AG10803 (cell line): Measurements from ENCODE around the gene FRAS1.
"Not testable (repeated sequence)": the region's sequence is repeated elsewhere in the genome, so short reads cannot be mapped to it uniquely, and the experiment has no call there.

Experiments used
- DNase-seq: peaks from one replicate; pipeline ENCODE4 v3.0.0; 2010; ENCODE audit warnings: low read depth
- H3K4me3 ChIP-seq: 2 replicates; pipeline ENCODE4 v1.5.1; 2011; ENCODE audit warnings: mild to moderate bottlenecking, low read length, control low read depth
- TF ChIP-seq, protein P1 (sequence below): conservative IDR thresholded peaks from 2 replicates; pipeline ENCODE4 v1.5.1; 2011; ENCODE audit warnings: mild to moderate bottlenecking, low read length, control low read depth, inconsistent platforms

FRAS1 gene

GRCh38 chr4:78534286-78534955 is 477.3 kb downstream of the FRAS1 start:
- TF ChIP-seq, protein P1, sequence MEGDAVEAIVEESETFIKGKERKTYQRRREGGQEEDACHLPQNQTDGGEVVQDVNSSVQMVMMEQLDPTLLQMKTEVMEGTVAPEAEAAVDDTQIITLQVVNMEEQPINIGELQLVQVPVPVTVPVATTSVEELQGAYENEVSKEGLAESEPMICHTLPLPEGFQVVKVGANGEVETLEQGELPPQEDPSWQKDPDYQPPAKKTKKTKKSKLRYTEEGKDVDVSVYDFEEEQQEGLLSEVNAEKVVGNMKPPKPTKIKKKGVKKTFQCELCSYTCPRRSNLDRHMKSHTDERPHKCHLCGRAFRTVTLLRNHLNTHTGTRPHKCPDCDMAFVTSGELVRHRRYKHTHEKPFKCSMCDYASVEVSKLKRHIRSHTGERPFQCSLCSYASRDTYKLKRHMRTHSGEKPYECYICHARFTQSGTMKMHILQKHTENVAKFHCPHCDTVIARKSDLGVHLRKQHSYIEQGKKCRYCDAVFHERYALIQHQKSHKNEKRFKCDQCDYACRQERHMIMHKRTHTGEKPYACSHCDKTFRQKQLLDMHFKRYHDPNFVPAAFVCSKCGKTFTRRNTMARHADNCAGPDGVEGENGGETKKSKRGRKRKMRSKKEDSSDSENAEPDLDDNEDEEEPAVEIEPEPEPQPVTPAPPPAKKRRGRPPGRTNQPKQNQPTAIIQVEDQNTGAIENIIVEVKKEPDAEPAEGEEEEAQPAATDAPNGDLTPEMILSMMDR, result no peak
- DNase-seq, result no peak

DNA sequence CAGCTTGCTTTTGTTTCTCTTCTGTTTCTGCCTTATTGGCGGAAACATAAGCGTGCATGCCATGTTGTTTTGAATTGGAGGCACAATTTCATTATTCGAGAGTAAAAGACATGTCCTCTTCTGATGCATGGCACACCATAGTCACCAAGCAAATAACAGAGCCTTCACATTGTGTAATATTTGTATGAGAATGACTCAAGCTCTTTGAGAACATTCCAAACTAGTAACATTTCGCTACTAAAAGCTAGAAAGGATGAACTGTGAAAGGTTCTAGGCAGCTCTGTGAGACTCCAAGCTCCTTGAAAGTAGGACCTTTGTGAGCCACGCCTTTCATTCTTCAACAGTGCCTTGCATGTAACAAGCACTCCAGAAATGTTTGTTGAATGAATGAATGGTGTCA is 485.2 kb downstream of the FRAS1 start:
- TF ChIP-seq, protein P1, result no peak
- no peak overlapping the region for H3K4me3 ChIP-seq
- peak; percentile 61 for DNase-seq

More at GRCh38 chr4:78534286-78534955, 477.3 kb downstream of the FRAS1 start:
- no peak overlapping the region for H3K4me3 ChIP-seq

GRCh38 chr4:78543424-78544125 is 486.5 kb downstream of the FRAS1 start:
- no peak for DNase-seq
- TF ChIP-seq, protein P1, result no peak
- no peak overlapping the region for H3K4me3 ChIP-seq

DNA sequence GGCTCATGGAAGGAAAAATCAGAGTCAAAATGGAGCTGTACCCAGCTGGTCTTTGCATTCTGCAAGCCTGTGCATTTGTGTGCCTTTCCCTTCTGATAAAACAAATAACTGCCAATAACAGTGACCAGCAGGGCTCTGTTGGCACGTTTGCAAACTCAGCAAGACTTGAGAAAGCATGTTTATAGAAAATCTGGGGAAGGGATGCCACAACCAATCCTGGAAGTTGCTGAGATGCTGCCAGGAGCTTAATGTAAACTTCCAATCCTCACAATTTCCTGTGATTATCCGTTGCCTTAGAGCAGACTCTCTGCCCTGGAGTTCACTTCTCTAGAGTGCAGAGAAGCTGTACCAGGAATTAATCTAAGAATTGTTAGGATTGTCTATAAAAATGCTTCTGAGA is 487.6 kb downstream of the FRAS1 start:
- TF ChIP-seq, protein P1, result no peak
- no peak overlapping the region for H3K4me3 ChIP-seq
- DNase-seq, result no peak

- TF ChIP-seq, protein P1, result no peak
- no peak overlapping the region for H3K4me3 ChIP-seq
- DNase-seq, result peak; percentile 18
These were observed 488.4 kb downstream of the FRAS1 start for GRCh38 chr4:78545275-78546246.

- not testable (repeated sequence) for H3K4me3 ChIP-seq, DNase-seq
These were observed 490.8 kb downstream of the FRAS1 start for GRCh38 chr4:78547899-78548298.

DNA sequence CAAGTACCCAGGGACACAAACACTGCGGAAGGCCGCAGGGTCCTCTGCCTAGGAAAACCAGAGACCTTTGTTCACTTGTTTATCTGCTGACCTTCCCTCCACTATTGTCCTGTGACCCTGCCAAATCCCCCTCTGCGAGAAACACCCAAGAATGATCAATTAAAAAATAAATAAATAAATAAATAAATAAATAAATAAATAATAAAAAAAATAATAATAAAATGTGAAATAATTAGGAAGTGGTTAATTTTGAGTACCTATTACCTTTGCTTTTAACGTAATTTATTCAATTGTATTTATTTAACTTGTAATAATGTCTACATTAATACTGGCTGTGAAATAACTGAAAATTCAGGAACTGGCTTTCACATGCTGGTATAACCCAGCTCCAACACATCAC is 491.8 kb downstream of the FRAS1 start:
- H3K4me3 ChIP-seq, DNase-seq: not testable (repeated sequence)
